ENCODE data around the gene CLEC16A.

CLEC16A gene

DNA sequence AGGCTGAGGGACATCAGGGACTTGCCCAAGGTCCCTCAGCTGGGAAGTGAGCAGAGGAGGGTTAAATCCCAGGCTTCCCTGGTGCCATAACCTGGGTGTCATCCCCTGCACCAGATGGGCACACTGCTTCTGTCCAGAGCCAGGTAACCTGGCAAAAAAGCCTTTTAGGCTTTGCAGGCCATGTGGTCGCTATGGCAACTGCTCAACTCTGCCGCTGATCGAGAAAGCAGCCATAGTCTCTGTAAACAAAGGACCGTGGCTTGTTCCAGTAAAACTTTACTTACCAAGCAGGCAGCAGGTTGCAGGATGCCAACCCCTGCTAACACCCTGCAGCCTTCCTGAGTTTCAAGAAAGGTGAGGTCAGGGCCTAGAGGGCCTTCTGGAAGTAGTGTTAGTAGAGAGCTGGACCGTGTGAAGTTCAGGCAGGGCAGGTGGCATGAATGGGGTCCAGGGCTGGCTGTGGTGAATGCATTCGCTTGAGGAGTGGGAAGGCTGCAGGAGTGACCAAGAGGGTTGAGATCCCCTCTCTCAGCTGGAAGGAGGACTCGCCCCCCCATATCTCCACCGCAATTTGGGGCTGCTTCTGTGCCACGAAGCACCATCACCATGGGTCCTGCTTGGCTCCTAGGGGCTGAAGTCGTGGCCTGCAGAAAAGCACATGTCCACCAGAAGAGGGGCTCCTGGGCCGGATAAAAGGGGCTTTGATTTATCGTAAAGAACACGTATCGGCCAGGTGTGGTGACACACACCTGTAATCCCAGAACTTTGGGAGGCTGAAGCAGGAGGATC lies 220.3 kb downstream of the CLEC16A start:
- peak in 1 of 2 experiments; percentile 12 for DNase-seq

DNA sequence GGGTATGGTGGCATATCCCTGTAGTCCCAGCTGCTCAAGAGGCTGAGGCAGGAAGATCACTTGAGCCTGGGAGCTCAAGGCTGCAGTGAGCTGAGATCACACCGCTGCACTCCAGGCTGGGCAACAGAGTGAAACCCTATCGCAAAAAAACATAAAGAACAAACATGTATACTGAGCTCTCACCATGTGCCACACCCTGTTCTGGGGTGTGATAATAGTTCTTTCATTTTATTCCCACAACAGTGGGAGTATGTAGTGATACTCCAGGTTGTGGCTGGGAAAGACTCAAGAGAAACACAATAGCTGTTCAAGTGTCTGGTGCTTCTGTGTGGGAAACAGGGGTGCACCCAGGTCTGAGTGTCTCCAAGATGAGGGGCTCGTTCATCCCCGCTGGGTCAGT lies 221.0 kb downstream of the CLEC16A start:
- no peak for DNase-seq

DNA sequence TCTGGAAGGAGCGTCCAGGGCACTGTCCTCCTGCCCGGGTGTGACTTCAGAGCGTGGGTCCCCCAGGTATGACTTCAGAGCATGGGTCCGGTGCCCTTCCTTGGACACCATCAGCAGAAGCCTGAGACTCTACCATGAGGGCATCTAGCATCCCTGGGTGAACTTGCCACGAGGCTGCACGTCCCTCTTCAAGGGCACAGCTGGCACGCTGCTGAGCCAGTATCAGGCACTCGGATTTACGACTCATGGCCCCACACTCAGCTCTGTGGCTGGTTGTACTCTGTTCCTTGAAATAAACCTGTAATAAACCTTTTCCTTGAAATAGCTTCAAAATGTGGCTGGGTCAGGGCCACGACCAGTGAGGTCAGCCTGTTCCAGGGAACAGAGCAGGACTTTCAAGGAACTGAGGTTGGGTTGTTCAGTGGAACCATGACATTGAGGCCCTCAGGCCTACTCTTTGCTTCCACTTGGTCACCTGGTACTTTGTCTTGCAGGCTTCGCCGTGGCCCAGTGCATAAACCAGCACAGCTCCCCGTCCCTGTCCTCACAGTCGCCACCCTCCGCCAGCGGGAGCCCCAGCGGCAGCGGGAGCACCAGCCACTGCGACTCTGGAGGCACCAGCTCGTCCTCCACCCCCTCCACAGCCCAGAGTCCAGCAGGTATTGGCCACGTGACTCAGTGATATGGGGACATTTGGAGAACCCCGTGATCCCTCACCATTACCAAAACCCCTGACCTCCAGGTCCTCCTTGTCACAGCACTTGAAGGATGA lies 221.7 kb downstream of the CLEC16A start:
- no peak for DNase-seq

DNA sequence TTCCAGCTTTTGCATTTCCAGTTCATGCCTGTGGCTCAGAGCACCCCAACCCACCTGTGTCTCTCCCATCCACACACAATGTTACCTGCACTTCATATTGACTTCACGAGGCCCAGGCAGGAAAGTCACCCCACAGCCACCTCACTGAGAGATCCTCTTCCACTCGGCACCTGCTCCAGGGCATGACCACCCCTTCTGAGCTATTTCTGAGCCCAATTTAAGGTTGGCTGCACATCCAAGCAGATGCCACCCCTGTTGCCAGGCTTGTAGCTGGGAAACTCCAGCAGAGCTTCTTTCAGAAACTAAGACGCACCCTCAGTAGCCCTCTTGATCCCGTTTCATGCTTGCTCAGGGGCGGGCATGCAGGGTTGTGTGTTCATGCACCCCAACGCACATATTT lies 223.2 kb downstream of the CLEC16A start:
- no peak for DNase-seq

DNA sequence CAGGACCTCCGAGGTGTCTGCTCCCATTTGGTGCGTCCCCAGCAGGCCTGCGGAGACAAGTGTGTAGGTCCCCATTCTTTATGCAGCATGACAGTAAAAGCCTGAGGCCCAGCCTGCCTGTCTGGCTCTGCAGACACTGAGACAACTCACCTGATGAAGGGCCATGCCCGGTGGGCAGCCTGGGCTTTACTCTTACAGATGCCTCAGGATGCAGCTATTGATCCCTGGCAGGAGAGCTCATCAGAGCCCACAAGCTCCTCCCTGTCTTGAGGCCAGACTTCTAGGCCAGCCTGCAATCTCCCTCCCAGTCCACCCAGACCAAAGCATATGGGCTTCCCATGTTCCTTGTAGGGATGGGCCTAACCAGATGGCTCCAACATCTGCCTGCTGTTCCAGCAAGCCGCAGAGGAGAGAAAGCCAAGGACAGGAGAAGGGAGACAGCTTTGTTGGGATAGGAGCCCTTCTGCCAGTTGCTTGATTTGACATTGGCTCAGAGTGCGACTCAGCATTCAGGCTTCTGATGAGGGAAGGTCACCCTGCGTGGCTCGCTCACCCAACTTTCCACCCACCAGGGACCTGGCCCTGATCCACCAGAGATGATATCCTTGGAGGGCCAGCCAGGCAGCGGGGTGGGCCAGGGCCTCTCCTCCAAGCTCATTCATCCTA lies 224.2 kb downstream of the CLEC16A start:
- DNase-seq = peak; percentile 43 to 92

DNA sequence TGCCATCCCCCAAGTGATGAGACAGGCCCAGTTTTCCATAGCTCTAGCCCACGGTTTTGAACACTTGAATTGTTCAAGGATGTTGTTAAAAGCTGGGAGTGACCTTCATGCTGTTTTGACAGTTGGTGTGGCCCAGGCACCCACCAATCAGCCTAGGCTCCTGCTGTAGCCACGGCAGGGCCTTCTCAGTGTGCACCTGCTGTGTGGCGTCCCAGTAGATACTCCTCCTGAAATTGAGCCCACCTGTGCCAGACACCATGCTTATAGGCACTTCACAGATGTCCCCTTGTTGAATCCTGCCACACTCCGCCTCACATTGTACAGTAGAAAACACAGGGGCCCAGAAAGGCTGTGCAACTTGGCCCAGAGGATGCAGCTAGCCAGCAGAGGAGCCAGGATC lies 225.3 kb downstream of the CLEC16A start:
- DNase-seq = peak in 1 of 2 experiments; percentile 47

DNA sequence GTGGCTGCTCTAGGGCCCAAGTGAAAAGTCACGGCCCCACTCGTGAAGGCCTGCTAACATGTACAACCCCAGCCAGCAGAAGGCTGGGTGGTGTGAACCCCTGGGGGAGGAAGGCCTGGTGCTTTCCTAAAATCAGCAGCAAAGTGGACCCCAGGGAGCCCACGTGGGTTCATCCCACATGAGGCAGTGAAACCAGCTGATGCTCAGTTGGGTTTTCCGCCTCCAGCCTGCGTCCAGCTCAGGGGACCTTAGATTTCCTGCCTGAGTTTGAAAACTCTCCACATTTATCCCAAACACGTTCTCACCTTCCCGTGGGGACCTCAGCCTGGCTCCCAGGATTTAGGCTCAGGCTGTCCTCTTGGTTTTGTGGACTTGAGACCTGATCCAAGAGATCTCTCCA lies 225.8 kb downstream of the CLEC16A start:
- DNase-seq = no peak

DNA sequence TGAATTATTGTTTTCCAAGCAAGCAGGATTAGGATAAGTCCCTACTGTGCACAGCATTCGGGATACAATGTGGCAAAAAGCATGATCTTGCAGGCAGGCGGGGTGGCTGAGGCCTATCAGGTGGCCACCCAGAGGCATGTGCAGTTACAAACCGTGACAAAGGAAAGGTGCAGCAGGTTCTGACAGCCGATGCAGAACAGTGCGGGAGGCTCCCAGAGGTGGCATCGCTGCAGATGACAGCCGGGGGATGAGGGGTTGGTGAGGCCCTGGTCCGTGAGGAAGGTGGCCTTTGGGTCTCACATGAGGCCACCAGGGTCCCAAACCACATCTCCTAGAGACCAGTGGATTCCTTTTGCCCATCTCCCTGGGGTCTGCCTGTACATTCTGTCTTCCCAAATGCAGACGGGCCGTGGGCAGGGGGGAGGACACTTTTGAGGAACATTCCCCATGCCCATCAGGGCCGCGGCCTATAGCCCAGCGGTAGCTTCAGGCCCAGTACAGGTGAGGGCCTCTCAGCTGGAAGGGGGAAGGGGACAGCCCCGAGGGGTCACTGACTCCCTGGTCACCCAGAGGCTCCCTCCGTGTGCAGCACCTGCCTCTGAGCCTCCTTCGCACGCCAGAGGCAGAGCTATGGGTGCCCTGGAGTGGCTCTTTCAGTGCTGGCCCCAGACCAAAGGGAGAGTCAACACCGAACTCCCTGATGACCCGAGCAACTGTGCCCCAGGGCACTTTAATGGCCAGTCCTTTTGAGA lies 226.5 kb downstream of the CLEC16A start:
- no peak for DNase-seq

DNA sequence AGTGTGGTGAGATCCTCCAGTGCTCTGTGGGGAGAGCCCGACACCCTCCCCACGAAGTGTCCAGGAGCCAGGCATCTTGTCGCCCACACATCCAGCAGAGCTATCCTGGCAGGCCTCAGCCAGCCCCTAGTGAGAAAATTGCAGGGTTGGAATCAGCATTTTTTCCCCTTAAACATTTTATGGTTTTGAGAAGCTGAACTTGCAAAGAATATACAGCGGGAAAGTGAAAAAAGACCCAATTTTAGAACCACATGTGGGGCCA lies 227.0 kb downstream of the CLEC16A start:
- DNase-seq = no peak

DNA sequence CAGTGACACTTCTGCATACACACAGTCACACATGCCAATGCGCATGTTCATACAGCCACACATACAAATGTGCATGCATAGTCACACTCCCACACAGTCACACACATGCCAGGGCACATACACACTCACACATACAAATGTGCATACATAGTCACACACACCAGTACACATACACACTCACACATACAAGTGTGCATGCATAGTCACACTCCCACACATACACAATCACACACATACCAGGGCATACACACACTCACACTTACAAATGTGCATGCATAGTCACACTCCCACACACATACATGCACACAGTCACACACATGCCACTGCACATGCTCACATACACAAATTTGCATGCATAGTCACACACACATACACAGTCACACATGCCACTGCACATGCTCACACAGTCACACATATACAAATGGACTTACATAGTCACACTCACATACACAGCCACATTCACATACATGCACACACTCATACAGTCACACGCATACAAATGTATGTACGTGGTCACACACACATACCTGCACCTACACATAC lies 227.5 kb downstream of the CLEC16A start:
- DNase-seq = no peak

DNA sequence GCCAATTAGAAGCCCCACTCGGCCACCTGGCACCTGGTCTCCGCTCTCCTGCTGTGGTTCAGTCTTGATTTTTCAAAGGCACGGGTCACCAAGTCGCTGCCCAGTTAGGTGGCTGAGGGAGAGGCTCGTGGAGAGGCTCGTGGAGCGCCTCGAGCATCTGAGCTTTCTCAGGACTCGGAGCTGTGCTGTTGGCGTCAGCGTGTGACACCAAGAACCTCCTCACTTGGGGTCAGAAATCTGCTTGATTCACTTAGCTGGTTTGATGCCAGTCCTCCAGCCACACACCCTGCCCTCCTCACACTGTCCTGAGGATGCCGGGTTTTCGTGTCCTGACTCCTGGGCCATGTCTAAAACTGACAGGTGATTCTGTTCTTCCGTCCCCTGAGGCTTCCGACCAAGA lies 229.1 kb downstream of the CLEC16A start:
- no peak for DNase-seq

DNA sequence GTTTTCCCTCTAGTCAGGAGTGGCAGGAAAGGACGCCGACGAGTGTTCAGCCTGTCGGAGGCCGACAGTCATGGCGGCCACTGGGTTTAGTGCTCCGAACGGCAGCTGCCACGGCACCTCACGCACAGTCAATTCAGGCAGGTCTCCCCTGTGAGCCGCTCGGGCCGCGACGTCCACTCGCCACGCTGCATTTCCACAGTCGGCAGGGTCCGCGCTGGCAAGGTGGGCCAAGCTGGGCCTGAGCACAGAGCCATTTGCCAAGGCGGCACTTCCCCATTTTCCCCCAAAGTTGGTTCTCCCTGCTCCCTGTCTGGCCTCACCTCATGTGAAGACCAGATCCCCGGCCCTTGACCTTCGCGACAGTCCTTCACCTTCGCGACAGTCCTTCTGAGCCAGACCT lies 229.8 kb downstream of the CLEC16A start:
- DNase-seq = no peak

DNA sequence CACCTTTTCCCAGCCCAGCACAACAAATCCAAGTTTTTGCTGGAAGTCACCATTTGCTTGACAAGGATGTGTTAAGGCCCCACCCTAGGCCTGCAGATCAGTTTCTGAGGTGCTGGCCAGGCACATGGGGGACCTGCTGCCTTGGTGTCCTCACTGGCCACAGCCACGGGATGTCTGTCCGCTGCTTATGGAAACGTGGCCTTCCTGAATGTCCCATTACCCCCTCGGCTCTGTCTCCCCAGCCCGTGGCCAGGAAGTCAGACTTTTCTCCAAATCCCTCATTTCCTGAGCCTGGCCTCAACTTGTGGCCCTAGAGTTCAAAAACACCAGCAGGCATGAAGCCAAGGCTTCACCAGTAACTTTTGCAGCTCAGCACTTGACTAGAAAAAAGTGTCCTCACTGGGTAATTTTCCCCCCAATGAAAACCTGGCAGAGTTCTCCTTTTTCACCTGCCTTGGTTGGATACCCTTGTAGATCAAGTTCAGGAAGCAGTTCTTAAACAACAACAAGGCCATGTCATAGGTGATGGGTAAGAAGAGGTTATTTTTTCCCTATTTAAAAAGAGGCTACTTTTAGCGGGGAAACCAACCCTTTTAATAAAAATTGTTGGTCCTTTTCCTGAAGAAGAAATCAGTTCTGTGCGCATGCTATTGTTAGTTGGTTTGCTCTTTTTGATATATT lies 230.9 kb downstream of the CLEC16A start:
- DNase-seq = no peak

DNA sequence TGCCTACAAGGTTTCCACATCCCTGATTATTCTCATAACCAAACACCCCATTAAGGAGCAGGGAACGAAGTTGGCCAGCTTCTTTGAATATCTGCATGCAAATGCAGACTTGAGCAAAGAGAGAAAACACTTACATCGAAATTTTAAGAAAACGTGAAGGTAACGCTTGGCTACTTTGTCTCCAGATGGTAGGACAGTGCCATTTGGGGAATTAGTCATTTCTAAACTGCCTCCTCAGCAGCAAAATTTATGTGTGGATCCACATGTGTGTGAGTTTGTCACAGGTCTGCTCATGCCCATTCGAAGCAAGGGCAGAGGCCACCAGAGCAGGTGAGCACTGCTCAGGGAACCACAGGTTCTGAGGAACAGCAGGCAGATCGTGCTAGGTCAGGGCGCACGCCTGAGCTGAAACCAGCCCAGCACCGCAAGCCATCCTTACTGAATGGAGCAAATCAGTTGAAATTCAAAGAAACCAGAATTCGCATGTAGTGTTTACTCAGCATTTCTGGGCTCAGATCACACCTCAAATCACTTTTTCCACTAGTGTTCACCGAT lies 231.5 kb downstream of the CLEC16A start:
- no peak for DNase-seq

DNA sequence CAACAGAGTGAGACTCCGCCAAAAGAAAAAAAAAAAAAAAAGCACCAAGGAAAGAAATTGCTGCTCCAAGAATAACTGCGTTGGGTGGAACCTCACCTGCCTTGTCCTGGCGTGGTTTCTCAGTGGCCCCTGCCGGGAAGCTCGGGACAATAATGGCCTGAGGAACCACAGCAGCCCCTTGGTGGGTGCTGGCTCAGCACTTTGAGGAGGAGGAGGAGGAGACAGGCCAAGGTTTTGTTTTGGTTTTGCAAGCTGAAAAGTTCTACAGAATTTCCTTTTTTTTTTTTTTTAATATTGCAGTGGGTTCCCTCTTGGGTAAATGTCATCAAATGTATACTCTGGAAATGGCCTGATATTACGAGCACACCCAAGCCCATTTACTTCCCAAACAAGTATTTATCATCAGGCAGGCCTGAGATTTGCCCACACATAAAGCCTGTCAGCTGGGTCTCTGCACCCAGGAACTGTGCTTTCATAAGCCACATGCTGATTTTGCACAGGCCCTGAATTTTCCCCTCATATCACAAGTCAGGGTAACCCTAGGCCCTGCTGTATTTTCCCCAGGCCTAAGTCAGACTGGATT lies 233.3 kb downstream of the CLEC16A start:
- DNase-seq = no peak

DNA sequence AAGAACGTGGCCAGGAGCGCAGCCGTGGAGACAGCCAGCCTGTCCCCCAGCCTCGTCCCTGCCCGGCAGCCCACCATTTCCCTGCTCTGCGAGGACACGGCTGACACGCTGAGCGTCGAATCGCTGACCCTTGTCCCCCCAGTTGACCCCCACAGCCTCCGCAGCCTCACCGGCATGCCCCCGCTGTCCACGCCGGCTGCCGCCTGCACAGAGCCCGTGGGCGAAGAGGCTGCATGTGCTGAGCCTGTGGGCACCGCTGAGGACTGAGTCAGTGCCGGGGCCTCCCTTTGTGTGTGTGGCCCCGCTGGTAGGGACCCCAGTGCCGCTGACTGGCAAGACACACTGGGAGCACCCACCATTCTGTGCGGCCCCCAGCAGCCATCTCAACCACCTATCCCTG lies 234.1 kb downstream of the CLEC16A start:
- no peak for DNase-seq

DNA sequence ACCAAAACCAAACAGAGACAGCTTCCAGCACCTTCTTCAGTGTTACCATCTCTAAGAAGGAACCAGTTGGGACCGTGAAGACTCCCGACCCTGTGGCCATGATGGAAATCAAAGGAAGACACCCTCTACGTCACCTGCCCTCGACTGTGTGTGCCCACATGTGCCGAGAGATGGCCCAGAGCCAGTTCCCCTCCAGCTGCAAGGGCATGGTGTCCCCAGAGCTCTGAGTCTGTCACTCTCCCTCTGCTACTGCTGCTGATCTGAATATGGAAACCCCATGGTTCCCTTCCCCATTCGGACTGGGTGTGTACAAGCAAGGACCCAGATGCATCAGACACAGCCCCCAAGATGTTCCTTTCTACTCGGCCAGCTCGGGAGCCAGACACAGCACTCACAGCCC lies 235.2 kb downstream of the CLEC16A start:
- no peak for DNase-seq

DNA sequence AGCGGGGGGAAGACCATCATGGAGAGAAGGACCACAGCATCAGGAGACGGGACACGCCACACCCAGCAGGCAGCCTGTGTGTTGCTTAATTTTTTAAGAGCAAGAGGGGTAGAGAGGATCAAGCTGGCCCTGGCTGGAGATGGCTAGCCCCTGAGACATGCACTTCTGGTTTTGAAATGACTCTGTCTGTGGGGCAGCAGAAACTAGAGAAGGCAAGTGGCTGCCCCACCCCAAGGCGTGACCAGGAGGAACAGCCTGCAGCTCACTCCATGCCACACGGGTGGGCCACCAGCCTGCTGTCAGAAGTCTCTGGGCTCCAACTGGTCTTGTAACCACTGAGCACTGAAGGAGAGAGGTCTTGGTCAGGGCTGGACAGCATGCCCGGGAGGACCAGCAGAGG lies 236.1 kb downstream of the CLEC16A start:
- no peak for DNase-seq

DNA sequence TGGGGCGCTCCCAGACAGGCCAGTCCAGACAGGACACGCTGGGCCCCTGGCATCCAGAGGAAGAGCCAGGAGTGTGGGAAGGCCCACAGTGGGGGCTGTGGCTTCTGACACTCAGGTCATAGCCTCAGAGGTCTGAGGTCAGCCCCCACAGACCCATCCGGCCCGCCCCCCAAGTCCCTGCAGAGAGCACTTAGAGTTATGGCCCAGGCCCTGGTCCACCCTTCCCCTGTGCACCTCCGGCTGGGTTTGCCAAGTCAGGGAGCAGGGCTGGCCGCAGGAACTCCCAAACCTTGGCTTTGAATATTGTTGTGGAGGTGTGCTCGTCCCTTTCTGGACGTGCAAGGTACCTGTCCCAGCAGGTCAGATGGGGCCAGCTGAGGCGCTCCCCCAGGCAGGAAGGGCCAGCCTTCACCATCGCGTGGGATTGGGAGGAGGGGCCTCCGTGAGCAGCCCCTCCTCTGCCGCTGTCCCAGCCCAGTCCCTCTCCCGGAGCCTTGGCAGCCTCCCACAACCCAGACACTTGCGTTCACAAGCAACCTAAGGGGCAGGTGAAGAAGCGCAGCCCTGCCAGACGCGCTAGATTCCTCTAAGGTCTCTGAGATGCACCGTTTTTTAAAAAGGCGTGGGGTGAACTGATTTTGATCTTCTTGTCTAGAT lies 237.0 kb downstream of the CLEC16A start:
- DNase-seq = no peak

DNA sequence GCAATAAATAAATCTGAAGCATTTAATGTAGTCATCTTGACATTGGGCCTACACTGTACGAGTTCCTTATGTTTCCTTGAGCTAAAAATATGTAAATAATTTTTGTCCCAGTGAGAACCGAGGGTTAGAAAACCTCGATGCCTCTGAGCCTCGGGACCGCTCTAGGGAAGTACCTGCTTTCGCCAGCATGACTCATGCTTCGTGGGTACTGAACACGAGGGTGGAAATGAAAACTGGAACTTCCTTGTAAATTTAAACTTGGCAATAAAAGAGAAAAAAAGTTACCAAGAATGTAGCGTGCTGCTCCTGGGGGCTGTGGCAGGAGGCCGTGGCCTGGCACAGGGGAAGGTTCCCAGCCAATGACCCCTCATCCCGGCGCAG lies 237.5 kb downstream of the CLEC16A start:
- no peak for DNase-seq

DNA sequence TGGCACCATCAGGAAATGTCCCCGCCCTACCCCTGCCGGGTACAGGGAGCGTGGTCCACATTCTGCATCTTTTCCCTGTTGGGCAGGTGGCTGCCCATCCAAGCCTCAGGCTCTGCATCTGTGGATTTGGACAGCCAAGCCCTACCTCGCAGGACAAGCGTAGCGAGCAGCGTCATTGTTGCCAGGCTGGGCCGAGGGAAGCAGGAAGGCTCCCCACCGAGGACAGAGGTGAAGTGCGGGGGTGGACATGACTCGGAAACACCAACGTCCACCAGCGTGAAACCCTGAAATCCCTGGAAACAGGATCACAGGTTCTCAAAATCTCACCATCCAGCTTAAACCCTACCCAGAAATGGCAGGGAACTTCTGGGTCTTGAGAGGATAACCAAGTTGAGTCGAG lies 238.0 kb downstream of the CLEC16A start:
- DNase-seq = no peak

Data from NCI-H446 (cell line).